Measurements from ENCODE around the gene ZNF749.

DNA sequence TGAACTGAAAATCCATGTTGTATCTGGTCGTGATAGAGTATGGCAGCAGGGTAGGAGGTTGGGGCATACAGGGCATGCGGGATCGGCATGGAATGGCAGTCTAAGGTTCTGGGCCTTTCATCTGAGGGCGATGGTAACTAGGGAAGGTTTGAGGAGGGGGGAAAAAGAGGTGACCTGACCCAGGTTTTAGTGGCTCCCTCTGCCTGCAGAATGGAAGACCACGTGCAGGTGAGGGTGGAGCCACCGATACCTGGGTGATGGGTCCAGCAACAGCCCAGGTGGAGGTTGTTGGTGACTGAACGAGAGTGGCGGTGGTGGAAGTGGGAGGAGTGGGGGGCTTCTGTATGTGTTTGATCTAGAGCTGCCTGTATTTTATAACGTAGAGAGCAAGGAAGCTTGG, 3.8 kb downstream of the ZNF749 start:
- TF ChIP-seq, protein P1, sequence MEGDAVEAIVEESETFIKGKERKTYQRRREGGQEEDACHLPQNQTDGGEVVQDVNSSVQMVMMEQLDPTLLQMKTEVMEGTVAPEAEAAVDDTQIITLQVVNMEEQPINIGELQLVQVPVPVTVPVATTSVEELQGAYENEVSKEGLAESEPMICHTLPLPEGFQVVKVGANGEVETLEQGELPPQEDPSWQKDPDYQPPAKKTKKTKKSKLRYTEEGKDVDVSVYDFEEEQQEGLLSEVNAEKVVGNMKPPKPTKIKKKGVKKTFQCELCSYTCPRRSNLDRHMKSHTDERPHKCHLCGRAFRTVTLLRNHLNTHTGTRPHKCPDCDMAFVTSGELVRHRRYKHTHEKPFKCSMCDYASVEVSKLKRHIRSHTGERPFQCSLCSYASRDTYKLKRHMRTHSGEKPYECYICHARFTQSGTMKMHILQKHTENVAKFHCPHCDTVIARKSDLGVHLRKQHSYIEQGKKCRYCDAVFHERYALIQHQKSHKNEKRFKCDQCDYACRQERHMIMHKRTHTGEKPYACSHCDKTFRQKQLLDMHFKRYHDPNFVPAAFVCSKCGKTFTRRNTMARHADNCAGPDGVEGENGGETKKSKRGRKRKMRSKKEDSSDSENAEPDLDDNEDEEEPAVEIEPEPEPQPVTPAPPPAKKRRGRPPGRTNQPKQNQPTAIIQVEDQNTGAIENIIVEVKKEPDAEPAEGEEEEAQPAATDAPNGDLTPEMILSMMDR (IDR thresholded peaks at IDR 0.05), result no peak
- TF ChIP-seq ZFX (IDR thresholded peaks at IDR 0.05; ENCODE audit: borderline replicate concordance), result no peak
